SU-DHL-6 (cell line): Measurements from ENCODE around the gene FOXK1.

Source experiments
- H2AFZ ChIP-seq: fragments of 200-600 bp; sonication (generic); 2 replicates; pipeline ENCODE4 v1.6.1; 2014; ENCODE audit warnings: low read depth, mild to moderate bottlenecking, moderate library complexity, mixed read lengths, antibody characterized with exemption, low read length; ENCODE audit not compliant: severe bottlenecking
- H3F3A ChIP-seq: fragments of 200-600 bp; shearing (Covaris generic); 2 replicates; pipeline ENCODE4 v1.6.0; 2016; ENCODE audit warnings: antibody characterized with exemption, mild to moderate bottlenecking; ENCODE audit not compliant: insufficient read depth
- H3K27ac ChIP-seq: fragments of 200-600 bp; sonication (generic); 2 replicates; pipeline ENCODE4 v1.5.1; 2016; ENCODE audit warnings: low read depth, mild to moderate bottlenecking, low read length, moderate library complexity, mixed read lengths
- H3K27me3 ChIP-seq: fragments of 200-600 bp; sonication (generic), shearing (Covaris generic); 2 replicates; pipeline ENCODE4 v1.6.0; 2014; ENCODE audit warnings: mild to moderate bottlenecking, low read length
- H3K36me3 ChIP-seq: fragments of 200-600 bp; sonication (generic); 2 replicates; pipeline ENCODE4 v1.6.1; 2014; ENCODE audit warnings: mild to moderate bottlenecking, low read length, mixed read lengths
- H3K4me2 ChIP-seq: fragments of 300-600, 200-600 bp; shearing (Covaris generic), sonication (generic); 2 replicates; pipeline ENCODE4 v1.6.0; 2014; ENCODE audit warnings: low read length, low read depth, mild to moderate bottlenecking; ENCODE audit not compliant: poor library complexity, severe bottlenecking
- H3K4me3 ChIP-seq: fragments of 200-600 bp; sonication (generic); 2 replicates; pipeline ENCODE4 v1.5.1; 2014; ENCODE audit warnings: antibody characterized with exemption, low read length, mild to moderate bottlenecking, mixed read lengths; ENCODE audit not compliant: insufficient read depth, poor library complexity, severe bottlenecking
- H3K79me2 ChIP-seq: fragments of 200-600 bp; sonication (generic); 2 replicates; pipeline ENCODE4 v1.6.1; 2014; ENCODE audit warnings: mild to moderate bottlenecking, low read length, moderate library complexity; ENCODE audit not compliant: insufficient read depth
- H3K9ac ChIP-seq: fragments of 200-600 bp; sonication (generic); 2 replicates; pipeline ENCODE4 v1.7.0; 2014; ENCODE audit warnings: mild to moderate bottlenecking, low read length
- H3K9me2 ChIP-seq: fragments of 200-600 bp; sonication (generic); replicated peaks from 2 replicates; pipeline ENCODE4 v1.6.1; 2014; ENCODE audit warnings: low read length; ENCODE audit not compliant: insufficient read depth
- H3K9me3 ChIP-seq: fragments of 200-600 bp; sonication (generic); 2 replicates; pipeline ENCODE4 v1.6.1; 2014; ENCODE audit warnings: low read length, mixed read lengths; ENCODE audit not compliant: insufficient read depth
- H4K20me1 ChIP-seq: fragments of 200-600 bp; sonication (generic); 2 replicates; pipeline ENCODE4 v1.6.1; 2014; ENCODE audit warnings: low read depth, mild to moderate bottlenecking, antibody characterized with exemption, low read length, moderate library complexity, mixed read lengths
- EZH2phosphoT487 ChIP-seq: fragments of 200-600 bp; sonication (generic), shearing (Covaris generic); conservative IDR thresholded peaks from 2 replicates; pipeline ENCODE4 v1.6.1; 2018; ENCODE audit warnings: mild to moderate bottlenecking, antibody characterized with exemption, low read length, moderate library complexity, mixed read lengths
- TF ChIP-seq, protein P1 (sequence below): fragments of 200-600 bp; sonication (generic); IDR thresholded peaks from one replicate; pipeline ENCODE4 v1.5.1; 2017; ENCODE audit warnings: antibody characterized with exemption, mild to moderate bottlenecking, low read length, moderate library complexity; ENCODE audit not compliant: insufficient read depth, poor library complexity, severe bottlenecking

Gene FOXK1

GRCh38 chr7:4667776-4668509 is 14.2 kb upstream of the FOXK1 start:
- Histone ChIP-seq H3K36me3 (no peaks in the 10 kb centered on the region), H3K9ac (no peak overlapping the region), H4K20me1 (no peaks in the 10 kb centered on the region), H3K9me2 (no peaks in the 10 kb centered on the region), H3F3A (no peaks in the 10 kb centered on the region), H3K4me2 (no peak overlapping the region), H3K27ac (no peak overlapping the region), H2AFZ (no peak overlapping the region), H3K27me3 (no peaks in the 10 kb centered on the region), H3K4me3 (no peak overlapping the region), H3K79me2 (no peaks in the 10 kb centered on the region), H3K9me3 (no peaks in the 10 kb centered on the region)
- no peak for TF ChIP-seq EZH2phosphoT487
- TF ChIP-seq, protein P1, sequence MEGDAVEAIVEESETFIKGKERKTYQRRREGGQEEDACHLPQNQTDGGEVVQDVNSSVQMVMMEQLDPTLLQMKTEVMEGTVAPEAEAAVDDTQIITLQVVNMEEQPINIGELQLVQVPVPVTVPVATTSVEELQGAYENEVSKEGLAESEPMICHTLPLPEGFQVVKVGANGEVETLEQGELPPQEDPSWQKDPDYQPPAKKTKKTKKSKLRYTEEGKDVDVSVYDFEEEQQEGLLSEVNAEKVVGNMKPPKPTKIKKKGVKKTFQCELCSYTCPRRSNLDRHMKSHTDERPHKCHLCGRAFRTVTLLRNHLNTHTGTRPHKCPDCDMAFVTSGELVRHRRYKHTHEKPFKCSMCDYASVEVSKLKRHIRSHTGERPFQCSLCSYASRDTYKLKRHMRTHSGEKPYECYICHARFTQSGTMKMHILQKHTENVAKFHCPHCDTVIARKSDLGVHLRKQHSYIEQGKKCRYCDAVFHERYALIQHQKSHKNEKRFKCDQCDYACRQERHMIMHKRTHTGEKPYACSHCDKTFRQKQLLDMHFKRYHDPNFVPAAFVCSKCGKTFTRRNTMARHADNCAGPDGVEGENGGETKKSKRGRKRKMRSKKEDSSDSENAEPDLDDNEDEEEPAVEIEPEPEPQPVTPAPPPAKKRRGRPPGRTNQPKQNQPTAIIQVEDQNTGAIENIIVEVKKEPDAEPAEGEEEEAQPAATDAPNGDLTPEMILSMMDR = no peak

- H3K36me3 ChIP-seq = no peaks in the 10 kb centered on the region
- no peaks in the 10 kb centered on the region for H3K9me2 ChIP-seq
- H3K79me2 ChIP-seq = no peaks in the 10 kb centered on the region
- no peaks in the 10 kb centered on the region for H4K20me1 ChIP-seq
- no peak overlapping the region for H3K27ac ChIP-seq
- no peaks in the 10 kb centered on the region for H3K9me3 ChIP-seq
- no peak overlapping the region for H3K4me2 ChIP-seq
- no peaks in the 10 kb centered on the region for H3F3A ChIP-seq
- TF ChIP-seq, protein P1 = no peak
- TF ChIP-seq EZH2phosphoT487 = no peak
- H2AFZ ChIP-seq = no peak overlapping the region
- no peak overlapping the region for H3K4me3 ChIP-seq
- H3K9ac ChIP-seq = no peak overlapping the region
- H3K27me3 ChIP-seq = no peaks in the 10 kb centered on the region
These were observed 13.6 kb upstream of the FOXK1 start for GRCh38 chr7:4668510-4668847.

DNA sequence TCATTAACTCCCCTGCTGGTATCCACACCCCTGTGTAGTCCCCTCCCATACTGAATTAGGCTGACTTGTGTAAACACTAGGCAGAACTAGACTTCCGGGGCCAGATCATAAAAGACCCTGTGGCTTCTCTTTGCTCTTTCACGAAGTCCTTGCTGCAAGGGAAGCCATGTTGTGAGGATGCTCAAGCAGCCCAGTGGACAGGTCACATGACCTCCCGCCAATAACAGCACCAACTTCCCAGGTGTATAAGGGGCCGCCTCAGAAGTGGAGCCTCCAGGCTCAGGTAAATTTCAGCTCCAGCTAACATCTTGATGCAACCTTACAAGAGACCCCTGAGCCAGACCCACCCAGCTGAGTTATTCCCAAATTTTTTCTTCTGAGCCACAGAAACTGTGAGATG is 11.3 kb upstream of the FOXK1 start:
- Histone ChIP-seq H3K27me3 (no peaks in the 10 kb centered on the region), H4K20me1 (no peaks in the 10 kb centered on the region), H3K9me3 (no peaks in the 10 kb centered on the region), H3K79me2 (no peaks in the 10 kb centered on the region), H2AFZ (no peak overlapping the region), H3K27ac (no peak overlapping the region), H3K4me2 (no peak overlapping the region), H3F3A (no peaks in the 10 kb centered on the region), H3K9me2 (no peaks in the 10 kb centered on the region), H3K4me3 (no peak overlapping the region), H3K36me3 (no peaks in the 10 kb centered on the region), H3K9ac (no peak overlapping the region)
- TF ChIP-seq, protein P1 = no peak
- TF ChIP-seq EZH2phosphoT487 = no peak
